ENCODE results near the gene NEK6.

The NEK6 gene

GRCh38 chr9:124346347-124347163 lies 88.8 kb downstream of the NEK6 start:
- no peaks in the 10 kb centered on the region for H3K27me3 ChIP-seq (ENCODE audit: control insufficient read depth, insufficient read depth, low read length)
- no peaks in the 10 kb centered on the region for H3K9me3 ChIP-seq (ENCODE audit: control insufficient read depth, insufficient read depth, low read length)
- peaks cover 43% of the 10 kb centered on the region for H3K36me3 ChIP-seq (ENCODE audit: control insufficient read depth, insufficient read depth, low read length)
- no peak overlapping the region for H3K9ac ChIP-seq (ENCODE audit: low read depth, low read length)
- 0 out of 2 replicates have a peak, but pooled peaks cover 5% of the 10 kb centered on the region for H3K4me1 ChIP-seq (ENCODE audit: control insufficient read depth, insufficient read depth, low read length)
- H3K4me3 ChIP-seq (ENCODE audit: low read depth, low read length) = no peak overlapping the region
- H3K27ac ChIP-seq (ENCODE audit: low read depth, low read length) = no peak overlapping the region

DNA sequence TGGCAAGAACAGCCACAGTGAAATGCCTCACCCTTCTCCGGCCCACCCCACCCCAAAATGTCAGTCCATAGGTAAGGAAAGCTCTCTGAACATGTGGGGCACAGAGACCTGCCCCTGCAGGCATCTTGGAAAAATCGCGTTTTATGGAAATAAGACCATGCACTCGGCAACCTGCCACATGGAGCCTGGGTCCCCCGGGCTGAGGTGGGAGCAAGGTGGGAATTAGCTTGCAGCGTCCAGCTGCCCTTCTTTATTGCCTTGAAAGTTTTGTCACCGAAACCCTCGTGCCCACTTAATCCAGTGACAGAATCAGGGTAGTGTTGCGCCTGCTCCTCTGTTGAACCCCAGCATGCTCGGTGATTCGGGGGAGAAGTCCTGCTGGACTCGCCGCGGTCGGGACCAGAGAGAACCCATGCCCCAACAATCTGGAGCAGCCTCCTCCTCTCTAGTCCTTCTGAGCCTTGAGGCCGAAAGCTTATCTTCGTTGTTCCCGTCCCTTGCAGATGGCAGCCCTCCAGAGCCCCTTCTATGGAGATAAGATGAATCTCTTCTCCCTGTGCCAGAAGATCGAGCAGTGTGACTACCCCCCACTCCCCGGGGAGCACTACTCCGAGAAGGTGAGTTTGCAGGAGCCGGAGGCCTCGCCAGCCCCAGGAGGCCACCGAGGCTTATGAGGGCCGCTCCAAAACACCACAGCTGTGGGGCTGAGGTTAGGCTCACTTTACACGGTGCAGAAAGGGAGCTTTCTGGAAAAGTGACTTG lies 89.6 kb downstream of the NEK6 start:
- Histone ChIP-seq H3K27ac (ENCODE audit: low read depth, low read length) (no peak overlapping the region), H3K9me3 (ENCODE audit: control insufficient read depth, insufficient read depth, low read length) (no peaks in the 10 kb centered on the region), H3K9ac (ENCODE audit: low read depth, low read length) (no peak overlapping the region), H3K27me3 (ENCODE audit: control insufficient read depth, insufficient read depth, low read length) (no peaks in the 10 kb centered on the region), H3K4me1 (ENCODE audit: control insufficient read depth, insufficient read depth, low read length) (0 out of 2 replicates have a peak, but pooled peaks cover 5% of the 10 kb centered on the region), H3K4me3 (ENCODE audit: low read depth, low read length) (no peak overlapping the region), H3K36me3 (ENCODE audit: control insufficient read depth, insufficient read depth, low read length) (peaks cover 52% of the 10 kb centered on the region)

DNA sequence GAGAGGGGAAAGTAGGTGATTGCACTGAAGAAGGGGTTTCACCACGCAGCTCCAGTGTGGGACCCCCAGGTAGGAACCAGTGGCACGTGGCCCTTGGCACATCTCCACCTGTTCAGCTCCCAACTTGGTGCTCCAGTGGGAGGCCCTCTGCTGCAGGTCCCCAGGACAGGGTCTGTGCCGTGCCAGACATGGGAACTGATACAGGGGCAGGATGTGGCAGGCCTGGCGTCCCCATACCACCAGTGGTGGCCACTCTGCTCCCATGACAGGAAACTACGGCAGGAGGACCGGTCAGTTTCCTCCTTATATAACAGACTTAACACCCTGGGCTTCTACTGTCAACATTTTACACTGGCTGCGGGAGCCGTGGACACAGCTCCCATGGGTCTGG lies 90.2 kb downstream of the NEK6 start:
- Histone ChIP-seq H3K4me1 (ENCODE audit: control insufficient read depth, insufficient read depth, low read length) (0 out of 2 replicates have a peak, but pooled peaks cover 5% of the 10 kb centered on the region), H3K36me3 (ENCODE audit: control insufficient read depth, insufficient read depth, low read length) (peaks cover 57% of the 10 kb centered on the region), H3K27ac (ENCODE audit: low read depth, low read length) (no peak overlapping the region), H3K9ac (ENCODE audit: low read depth, low read length) (no peak overlapping the region), H3K9me3 (ENCODE audit: control insufficient read depth, insufficient read depth, low read length) (no peaks in the 10 kb centered on the region), H3K4me3 (ENCODE audit: low read depth, low read length) (no peak overlapping the region), H3K27me3 (ENCODE audit: control insufficient read depth, insufficient read depth, low read length) (no peaks in the 10 kb centered on the region)

- Histone ChIP-seq H3K27me3 (ENCODE audit: control insufficient read depth, insufficient read depth, low read length) (no peaks in the 10 kb centered on the region), H3K4me3 (ENCODE audit: low read depth, low read length) (no peak overlapping the region), H3K27ac (ENCODE audit: low read depth, low read length) (no peak overlapping the region), H3K36me3 (ENCODE audit: control insufficient read depth, insufficient read depth, low read length) (peaks cover 61% of the 10 kb centered on the region), H3K9me3 (ENCODE audit: control insufficient read depth, insufficient read depth, low read length) (no peaks in the 10 kb centered on the region), H3K9ac (ENCODE audit: low read depth, low read length) (no peak overlapping the region), H3K4me1 (ENCODE audit: control insufficient read depth, insufficient read depth, low read length) (0 out of 2 replicates have a peak, but pooled peaks cover 3% of the 10 kb centered on the region)
Measured at GRCh38 chr9:124348363-124348762, 90.6 kb downstream of the NEK6 start.

DNA sequence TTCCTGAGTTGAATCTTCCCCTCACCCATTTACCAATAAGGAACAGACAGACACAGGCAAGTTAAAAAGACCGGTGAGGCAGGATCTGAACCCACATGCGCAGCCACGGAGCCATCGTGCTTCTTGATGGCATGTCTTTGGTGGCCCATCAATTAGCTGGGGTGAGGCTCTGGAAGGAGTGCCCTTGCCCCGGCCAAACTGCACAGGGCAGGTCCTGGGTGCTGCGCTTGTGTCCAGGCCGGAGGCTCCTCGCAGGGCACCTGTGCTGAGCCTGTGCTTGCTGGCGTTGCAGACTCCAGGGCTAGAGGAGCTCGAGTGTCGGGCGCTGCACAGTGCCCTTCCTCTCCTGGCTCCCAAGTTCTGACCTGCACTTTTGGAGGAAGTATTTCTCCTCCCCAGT lies 91.1 kb downstream of the NEK6 start:
- Histone ChIP-seq H3K9ac (ENCODE audit: low read depth, low read length) (no peak overlapping the region), H3K4me1 (ENCODE audit: control insufficient read depth, insufficient read depth, low read length) (no peaks in the 10 kb centered on the region), H3K9me3 (ENCODE audit: control insufficient read depth, insufficient read depth, low read length) (no peaks in the 10 kb centered on the region), H3K36me3 (ENCODE audit: control insufficient read depth, insufficient read depth, low read length) (peaks cover 66% of the 10 kb centered on the region), H3K27me3 (ENCODE audit: control insufficient read depth, insufficient read depth, low read length) (no peaks in the 10 kb centered on the region), H3K27ac (ENCODE audit: low read depth, low read length) (no peak overlapping the region), H3K4me3 (ENCODE audit: low read depth, low read length) (no peak overlapping the region)

- no peak overlapping the region for H3K4me3 ChIP-seq (ENCODE audit: low read depth, low read length)
- H3K9ac ChIP-seq (ENCODE audit: low read depth, low read length) = no peak overlapping the region
- H3K27me3 ChIP-seq (ENCODE audit: control insufficient read depth, insufficient read depth, low read length) = no peaks in the 10 kb centered on the region
- H3K36me3 ChIP-seq (ENCODE audit: control insufficient read depth, insufficient read depth, low read length) = peaks cover 70% of the 10 kb centered on the region
- H3K4me1 ChIP-seq (ENCODE audit: control insufficient read depth, insufficient read depth, low read length) = no peaks in the 10 kb centered on the region
- H3K27ac ChIP-seq (ENCODE audit: low read depth, low read length) = no peak overlapping the region
- H3K9me3 ChIP-seq (ENCODE audit: control insufficient read depth, insufficient read depth, low read length) = no peaks in the 10 kb centered on the region
Measured at GRCh38 chr9:124349267-124349666, 91.5 kb downstream of the NEK6 start.

DNA sequence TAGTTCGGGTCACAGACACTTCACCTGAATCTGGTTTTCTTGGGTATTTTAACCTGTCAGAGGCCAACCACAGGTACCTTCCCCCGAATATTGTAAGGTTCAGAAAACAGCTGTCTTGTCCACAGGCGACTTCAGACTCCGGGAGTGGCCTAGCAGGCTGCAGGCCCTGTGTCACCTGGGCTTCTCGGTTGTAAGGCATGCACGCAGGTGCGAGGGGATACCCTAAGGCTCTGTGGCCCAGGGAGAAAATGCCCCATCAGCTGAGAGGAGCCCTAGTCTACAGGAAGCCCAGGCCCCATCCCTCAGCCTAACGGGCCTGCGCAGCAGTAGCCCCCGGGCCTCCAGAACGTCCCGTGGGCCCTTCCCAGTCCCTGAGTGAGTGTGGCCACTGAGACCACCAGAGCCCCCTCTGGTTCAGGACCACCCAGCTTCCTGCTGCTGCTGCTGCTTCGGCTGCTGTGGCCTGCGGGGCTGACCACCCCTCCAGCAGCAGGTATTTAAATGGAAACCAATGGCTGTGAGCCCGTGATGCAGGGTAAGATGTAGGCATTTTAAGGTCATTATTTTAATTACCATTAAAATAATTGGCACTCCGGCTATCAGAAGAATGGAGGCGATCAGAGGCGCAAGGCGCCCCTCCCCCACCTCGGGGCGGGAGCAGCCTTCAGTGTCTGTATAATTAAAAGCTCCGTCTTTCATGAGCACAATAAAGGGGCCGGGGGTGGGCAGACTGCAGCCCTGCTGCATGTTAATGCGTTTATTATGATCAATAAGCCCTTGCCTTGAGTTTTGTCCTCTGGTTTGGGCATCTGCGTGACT lies 92.1 kb downstream of the NEK6 start:
- peaks cover 75% of the 10 kb centered on the region for H3K36me3 ChIP-seq (ENCODE audit: control insufficient read depth, insufficient read depth, low read length)
- H3K4me3 ChIP-seq (ENCODE audit: low read depth, low read length) = no peak overlapping the region
- H3K27me3 ChIP-seq (ENCODE audit: control insufficient read depth, insufficient read depth, low read length) = no peaks in the 10 kb centered on the region
- no peaks in the 10 kb centered on the region for H3K4me1 ChIP-seq (ENCODE audit: control insufficient read depth, insufficient read depth, low read length)
- H3K9me3 ChIP-seq (ENCODE audit: control insufficient read depth, insufficient read depth, low read length) = no peaks in the 10 kb centered on the region
- H3K27ac ChIP-seq (ENCODE audit: low read depth, low read length) = no peak overlapping the region
- no peak overlapping the region for H3K9ac ChIP-seq (ENCODE audit: low read depth, low read length)

- H3K9me3 ChIP-seq (ENCODE audit: control insufficient read depth, insufficient read depth, low read length) = no peaks in the 10 kb centered on the region
- H3K4me3 ChIP-seq (ENCODE audit: low read depth, low read length) = no peak overlapping the region
- no peak overlapping the region for H3K9ac ChIP-seq (ENCODE audit: low read depth, low read length)
- H3K27me3 ChIP-seq (ENCODE audit: control insufficient read depth, insufficient read depth, low read length) = no peaks in the 10 kb centered on the region
- H3K36me3 ChIP-seq (ENCODE audit: control insufficient read depth, insufficient read depth, low read length) = peaks cover 75% of the 10 kb centered on the region
- H3K27ac ChIP-seq (ENCODE audit: low read depth, low read length) = no peak overlapping the region
- no peaks in the 10 kb centered on the region for H3K4me1 ChIP-seq (ENCODE audit: control insufficient read depth, insufficient read depth, low read length)
Measured at GRCh38 chr9:124350494-124351263, 92.9 kb downstream of the NEK6 start.

DNA sequence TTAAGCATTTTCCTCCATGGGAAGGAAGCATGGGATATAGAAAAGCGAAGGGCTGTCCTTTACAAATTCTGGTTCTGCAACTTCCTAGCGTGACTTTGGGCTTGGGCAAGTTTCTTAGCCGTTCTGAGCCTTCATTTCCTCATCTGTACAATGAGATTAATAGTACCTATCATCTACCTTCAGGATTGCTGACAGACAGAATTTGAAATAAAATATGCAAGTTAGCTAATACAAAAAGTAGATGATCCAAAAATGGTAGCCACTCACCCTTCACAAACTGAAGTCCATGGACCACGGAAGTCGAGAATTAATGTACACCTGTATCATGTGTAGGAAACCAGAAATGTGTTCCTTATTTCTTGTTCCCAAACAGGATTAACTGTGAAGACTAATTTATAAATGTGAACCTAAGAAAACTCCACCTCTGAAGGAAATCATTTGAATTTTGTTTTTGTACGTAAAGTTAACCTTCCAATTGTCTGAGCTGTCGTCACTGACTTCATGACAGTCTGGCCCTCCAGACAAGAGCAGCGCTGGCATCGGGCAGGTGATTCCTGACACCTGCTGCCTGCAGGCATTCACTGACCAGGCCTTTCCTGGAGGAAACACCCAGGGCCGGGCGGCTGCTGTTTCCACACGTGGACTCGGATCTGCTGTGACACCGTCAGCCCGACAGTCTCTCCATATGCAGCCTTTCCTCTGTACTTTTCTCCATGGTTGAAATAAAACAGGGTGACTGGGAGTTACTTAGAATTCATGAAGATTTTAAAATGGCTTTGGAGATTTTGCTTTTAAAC lies 94.1 kb downstream of the NEK6 start:
- Histone ChIP-seq H3K4me1 (ENCODE audit: control insufficient read depth, insufficient read depth, low read length) (no peaks in the 10 kb centered on the region), H3K9me3 (ENCODE audit: control insufficient read depth, insufficient read depth, low read length) (no peaks in the 10 kb centered on the region), H3K36me3 (ENCODE audit: control insufficient read depth, insufficient read depth, low read length) (peaks cover 83% of the 10 kb centered on the region), H3K27me3 (ENCODE audit: control insufficient read depth, insufficient read depth, low read length) (no peaks in the 10 kb centered on the region), H3K27ac (ENCODE audit: low read depth, low read length) (no peak overlapping the region), H3K4me3 (ENCODE audit: low read depth, low read length) (no peak overlapping the region), H3K9ac (ENCODE audit: low read depth, low read length) (no peak overlapping the region)

- Histone ChIP-seq H3K9ac (ENCODE audit: low read depth, low read length) (no peak overlapping the region), H3K36me3 (ENCODE audit: control insufficient read depth, insufficient read depth, low read length) (peaks cover 82% of the 10 kb centered on the region), H3K4me3 (ENCODE audit: low read depth, low read length) (no peak overlapping the region), H3K4me1 (ENCODE audit: control insufficient read depth, insufficient read depth, low read length) (no peaks in the 10 kb centered on the region), H3K27ac (ENCODE audit: low read depth, low read length) (no peak overlapping the region), H3K27me3 (ENCODE audit: control insufficient read depth, insufficient read depth, low read length) (no peaks in the 10 kb centered on the region), H3K9me3 (ENCODE audit: control insufficient read depth, insufficient read depth, low read length) (no peaks in the 10 kb centered on the region)
Measured at GRCh38 chr9:124352616-124353015, 94.9 kb downstream of the NEK6 start.

All from HUES48 (cell line).